UCSD-AML1 (cell line): ENCODE data around the gene ADAMTS14.
"Not testable (repeated sequence)": the region's sequence is repeated elsewhere in the genome, so short reads cannot be mapped to it uniquely, and the experiment has no call there.

ENCODE experiments used
- DNase-seq: peaks from one replicate; lab custom pipeline; 2025; ENCODE audit not compliant: unreplicated experiment; lab: John Stamatoyannopoulos, UW

The ADAMTS14 gene

GRCh38 chr10:70769121-70769520 is 96.8 kb downstream of the ADAMTS14 start:
- no peak for DNase-seq

GRCh38 chr10:70770001-70770400 is 97.7 kb downstream of the ADAMTS14 start:
- no peak for DNase-seq

GRCh38 chr10:70770516-70770915 is 98.2 kb downstream of the ADAMTS14 start:
- not testable (repeated sequence) for DNase-seq

- DNase-seq, result no peak
These were observed 99.2 kb downstream of the ADAMTS14 start for GRCh38 chr10:70771311-70772194.

GRCh38 chr10:70772627-70773026 is 100.3 kb downstream of the ADAMTS14 start:
- DNase-seq, result no peak

GRCh38 chr10:70773461-70773860 is 101.2 kb downstream of the ADAMTS14 start:
- no peak for DNase-seq

GRCh38 chr10:70773965-70774809 is 101.9 kb downstream of the ADAMTS14 start:
- DNase-seq, result no peak

- no peak for DNase-seq
These were observed 102.7 kb downstream of the ADAMTS14 start for GRCh38 chr10:70774810-70775678.

- no peak for DNase-seq
These were observed 103.6 kb downstream of the ADAMTS14 start for GRCh38 chr10:70775679-70776454.

- no peak for DNase-seq
These were observed 104.2 kb downstream of the ADAMTS14 start for GRCh38 chr10:70776455-70777005.

- DNase-seq, result no peak
These were observed 105.0 kb downstream of the ADAMTS14 start for GRCh38 chr10:70777063-70777875.

- DNase-seq, result no peak
These were observed 106.1 kb downstream of the ADAMTS14 start for GRCh38 chr10:70778267-70778924.

GRCh38 chr10:70779088-70779487 is 106.8 kb downstream of the ADAMTS14 start:
- DNase-seq, result no peak

GRCh38 chr10:70779511-70780369 is 107.4 kb downstream of the ADAMTS14 start:
- no peak for DNase-seq

- no peak for DNase-seq
These were observed 108.1 kb downstream of the ADAMTS14 start for GRCh38 chr10:70780370-70780760.

- no peak for DNase-seq
These were observed 108.5 kb downstream of the ADAMTS14 start for GRCh38 chr10:70780772-70781171.

- no peak for DNase-seq
These were observed 109.2 kb downstream of the ADAMTS14 start for GRCh38 chr10:70781461-70782051.
